Measurements from ENCODE around the gene MYO1B. TPM values are rescaled to one million over a fixed set of nuclear protein-coding genes. Genes with fewer than 3 reads are reported as not detected.

Gene MYO1B
- total RNA-seq, 1 donor from 2014 or later, result 43.7 TPM

DNA sequence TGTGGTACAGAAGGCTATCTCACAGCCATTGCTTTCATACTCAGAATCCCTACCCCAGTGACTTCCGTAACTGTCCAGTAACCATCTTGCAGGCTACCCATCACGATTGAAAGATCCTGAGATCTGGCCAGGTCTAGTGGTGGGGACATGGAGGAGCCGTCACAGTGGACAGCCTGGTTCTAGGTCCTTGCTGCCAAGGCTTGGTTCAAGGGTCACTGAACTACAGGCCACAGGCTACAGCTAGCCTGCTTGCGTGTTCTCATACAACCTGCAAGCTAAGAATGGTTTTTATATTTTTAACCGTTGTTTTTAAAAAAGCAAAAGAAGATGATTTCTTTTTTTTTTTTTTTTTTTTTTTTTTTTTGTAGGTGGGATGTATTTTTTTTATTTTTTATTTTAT, 151.6 kb downstream of the MYO1B start:
- no peak for DNase-seq (ENCODE audit: extremely low spot score in 2 of 2)
- Histone ChIP-seq H3K9me3 (no peaks in the 10 kb centered on the region), H3K27ac (no peak overlapping the region), H3K27me3 (no peaks in the 10 kb centered on the region), H3K4me1 (no peaks in the 10 kb centered on the region), H3K4me3 (no peak overlapping the region), H3K36me3 (peaks cover 0 to 5% of the 10 kb centered on the region in 2 donors)
- no peak for TF ChIP-seq POLR2AphosphoS5 (IDR thresholded peaks at IDR 0.05; ENCODE audit: insufficient read depth in 1 of 2, low read depth in 1 of 2)
- TF ChIP-seq, protein P1, sequence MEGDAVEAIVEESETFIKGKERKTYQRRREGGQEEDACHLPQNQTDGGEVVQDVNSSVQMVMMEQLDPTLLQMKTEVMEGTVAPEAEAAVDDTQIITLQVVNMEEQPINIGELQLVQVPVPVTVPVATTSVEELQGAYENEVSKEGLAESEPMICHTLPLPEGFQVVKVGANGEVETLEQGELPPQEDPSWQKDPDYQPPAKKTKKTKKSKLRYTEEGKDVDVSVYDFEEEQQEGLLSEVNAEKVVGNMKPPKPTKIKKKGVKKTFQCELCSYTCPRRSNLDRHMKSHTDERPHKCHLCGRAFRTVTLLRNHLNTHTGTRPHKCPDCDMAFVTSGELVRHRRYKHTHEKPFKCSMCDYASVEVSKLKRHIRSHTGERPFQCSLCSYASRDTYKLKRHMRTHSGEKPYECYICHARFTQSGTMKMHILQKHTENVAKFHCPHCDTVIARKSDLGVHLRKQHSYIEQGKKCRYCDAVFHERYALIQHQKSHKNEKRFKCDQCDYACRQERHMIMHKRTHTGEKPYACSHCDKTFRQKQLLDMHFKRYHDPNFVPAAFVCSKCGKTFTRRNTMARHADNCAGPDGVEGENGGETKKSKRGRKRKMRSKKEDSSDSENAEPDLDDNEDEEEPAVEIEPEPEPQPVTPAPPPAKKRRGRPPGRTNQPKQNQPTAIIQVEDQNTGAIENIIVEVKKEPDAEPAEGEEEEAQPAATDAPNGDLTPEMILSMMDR (IDR thresholded peaks at IDR 0.05), result no peak
- TF ChIP-seq POLR2A (IDR thresholded peaks at IDR 0.05), result no peak
- intact Hi-C loops (cut with DNase I), result no loop called here

DNA sequence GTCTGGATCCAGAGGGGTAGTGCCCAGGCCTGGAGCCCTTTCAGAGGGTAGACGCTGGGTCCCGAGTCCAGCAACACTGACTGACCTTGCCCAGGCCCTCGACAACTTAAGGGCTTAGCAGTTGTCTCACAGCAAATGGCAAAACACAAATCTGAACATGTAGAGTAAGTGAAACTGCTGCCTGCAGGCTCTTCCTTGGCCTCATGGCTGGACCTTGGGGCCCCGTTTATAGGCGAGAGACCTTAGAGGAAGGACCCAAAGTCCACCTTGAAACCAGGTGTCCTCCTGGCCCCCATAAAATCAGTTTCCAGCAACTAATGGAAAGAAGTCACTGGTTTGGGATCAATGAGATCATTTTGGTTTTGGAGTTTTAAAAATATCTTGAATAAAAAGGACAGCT, 154.4 kb downstream of the MYO1B start:
- H3K9me3 ChIP-seq, result no peaks in the 10 kb centered on the region
- TF ChIP-seq POLR2A (IDR thresholded peaks at IDR 0.05) (no peak), POLR2AphosphoS5 (IDR thresholded peaks at IDR 0.05; ENCODE audit: insufficient read depth in 1 of 2, low read depth in 1 of 2) (no peak)
- TF ChIP-seq, protein P1 (IDR thresholded peaks at IDR 0.05), result no peak
- H3K27ac ChIP-seq, result no peak overlapping the region
- intact Hi-C loops (cut with DNase I), result no loop called here
- no peaks in the 10 kb centered on the region for H3K36me3 ChIP-seq
- no peak for DNase-seq (ENCODE audit: extremely low spot score in 2 of 2)
- H3K4me1 ChIP-seq, result no peaks in the 10 kb centered on the region
- H3K4me3 ChIP-seq, result no peak overlapping the region
- H3K27me3 ChIP-seq, result no peaks in the 10 kb centered on the region

DNA sequence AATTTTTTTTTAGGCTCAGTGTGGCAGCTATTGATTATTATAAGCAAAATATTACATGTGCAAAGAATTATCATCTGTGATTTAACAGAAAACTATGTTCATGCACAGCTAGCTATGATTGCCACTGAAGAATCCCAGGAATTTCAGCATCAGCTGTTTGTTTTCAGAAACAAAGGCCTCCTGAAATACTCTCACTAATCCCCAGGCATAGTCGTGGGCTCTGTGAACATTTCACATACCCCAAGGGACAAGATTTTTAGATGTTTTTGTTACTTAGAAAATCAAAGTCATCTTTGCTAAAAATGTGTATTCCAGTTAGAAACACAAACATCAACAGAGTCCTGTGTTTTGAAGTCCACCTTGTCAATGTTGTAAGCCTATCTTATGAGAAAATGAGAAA, 156.1 kb downstream of the MYO1B start:
- Histone ChIP-seq H3K4me3 (no peak overlapping the region), H3K27ac (no peak overlapping the region), H3K4me1 (no peaks in the 10 kb centered on the region), H3K27me3 (no peaks in the 10 kb centered on the region), H3K36me3 (no peaks in the 10 kb centered on the region), H3K9me3 (no peaks in the 10 kb centered on the region)
- no peak for TF ChIP-seq POLR2A (IDR thresholded peaks at IDR 0.05)
- TF ChIP-seq, protein P1 (IDR thresholded peaks at IDR 0.05), result no peak
- DNase-seq (ENCODE audit: extremely low spot score in 2 of 2), result no peak
- intact Hi-C loops (cut with DNase I), result no loop called here

DNA sequence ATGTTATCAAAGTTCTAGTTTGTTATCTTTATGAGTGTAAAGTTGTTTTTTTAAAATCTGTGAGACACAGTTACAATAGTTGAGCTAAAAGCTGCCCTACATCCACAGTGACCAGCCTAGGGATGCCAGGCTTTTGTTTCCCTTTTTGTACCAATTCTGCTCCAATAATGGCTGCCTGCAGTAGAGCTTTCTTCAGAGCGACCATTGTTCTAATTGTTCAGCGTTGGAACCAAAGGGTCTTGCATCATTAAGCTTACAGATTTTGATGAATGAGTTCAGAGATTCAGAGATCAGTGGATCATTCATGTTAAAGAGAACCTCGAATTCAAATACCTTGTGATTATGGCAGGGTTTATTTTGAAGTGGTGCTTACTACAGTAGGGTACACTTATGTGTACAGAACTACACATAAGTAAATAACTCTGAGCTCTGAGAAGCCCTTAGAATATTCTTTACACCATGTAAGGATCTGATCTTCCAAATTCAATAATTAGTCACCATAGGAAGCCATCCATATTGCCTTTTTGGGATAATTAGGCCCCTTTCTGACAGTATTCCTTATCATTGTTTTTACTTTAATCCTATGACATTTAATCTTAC, 157.9 kb downstream of the MYO1B start:
- no peaks in the 10 kb centered on the region for H3K27me3 ChIP-seq
- TF ChIP-seq, protein P1 (IDR thresholded peaks at IDR 0.05), result no peak
- no peak for TF ChIP-seq POLR2AphosphoS5 (IDR thresholded peaks at IDR 0.05; ENCODE audit: insufficient read depth in 1 of 2, low read depth in 1 of 2)
- TF ChIP-seq POLR2A (IDR thresholded peaks at IDR 0.05), result no peak

DNA sequence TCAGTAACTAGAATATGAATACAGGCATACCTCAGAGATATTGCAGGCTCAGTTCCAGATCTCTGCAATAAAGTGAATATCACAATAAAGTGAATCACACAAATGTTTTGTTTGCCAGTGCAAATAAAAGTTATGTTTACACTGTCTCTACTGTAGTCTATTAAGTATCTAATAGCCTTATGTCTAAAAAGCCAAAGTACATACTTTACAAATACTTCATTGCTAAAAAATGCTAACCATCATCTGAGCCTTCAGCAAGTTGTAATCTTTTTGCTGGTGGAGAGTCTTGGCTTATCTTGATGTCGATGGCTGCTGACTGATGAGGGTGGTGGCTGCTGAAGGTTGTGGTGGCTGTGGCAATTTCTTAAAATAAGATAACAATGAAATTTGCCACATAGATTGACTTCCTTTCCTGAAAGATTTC, 159.4 kb downstream of the MYO1B start:
- H3K4me1 ChIP-seq, result no peaks in the 10 kb centered on the region
- no peaks in the 10 kb centered on the region for H3K27me3 ChIP-seq
- TF ChIP-seq, protein P1 (IDR thresholded peaks at IDR 0.05), result no peak
- TF ChIP-seq POLR2AphosphoS5 (IDR thresholded peaks at IDR 0.05; ENCODE audit: insufficient read depth in 1 of 2, low read depth in 1 of 2), result no peak
- no peak for TF ChIP-seq POLR2A (IDR thresholded peaks at IDR 0.05)
- peaks cover 0 to 9% of the 10 kb centered on the region in 2 donors for H3K36me3 ChIP-seq
- H3K9me3 ChIP-seq, result no peaks in the 10 kb centered on the region
- no peak overlapping the region for H3K4me3 ChIP-seq
- intact Hi-C loops (cut with DNase I), result no loop called here
- no peak overlapping the region for H3K27ac ChIP-seq
- no peak for DNase-seq (ENCODE audit: extremely low spot score in 2 of 2)

More for the DNA sequence above, 157.9 kb downstream of the MYO1B start:
- no peak for DNase-seq (ENCODE audit: extremely low spot score in 2 of 2)
- Histone ChIP-seq H3K27ac (no peak overlapping the region), H3K4me3 (no peak overlapping the region), H3K4me1 (no peaks in the 10 kb centered on the region), H3K36me3 (peaks cover 0 to 4% of the 10 kb centered on the region in 2 donors), H3K9me3 (no peaks in the 10 kb centered on the region)
- intact Hi-C loops (cut with DNase I), result no loop called here

Data from vagina (tissue), 2 donors.